Stomach (tissue), 9 donors: Measurements from ENCODE around the gene BNC2. TPM values are rescaled to one million over a fixed set of nuclear protein-coding genes. Genes with fewer than 3 reads are reported as not detected.
A peak's percentile ranks its signal among the peaks of the same experiment; 100 is the strongest.

Experiments used
- DNase-seq, 2 donors: peaks; one replicate each; pipeline versions ENCODE4 v3.0.0 to v3.0.0-alpha.2; 2013 to 2019
- H3K27ac ChIP-seq, 5 donors: fragments of 200-600 bp in 4 of 5; sonication (generic) in 4 of 5; one replicate each; pipeline ENCODE4 v1.5.1; 2013 to 2019; ENCODE audit warnings: mild to moderate bottlenecking in 1 of 5, moderate library complexity in 1 of 5
- H3K27me3 ChIP-seq, 3 donors: fragments of 200-600 bp; sonication (generic); one replicate each; pipeline ENCODE4 v1.5.1; 2017 to 2019; ENCODE audit warnings: mixed run types in 1 of 3
- H3K36me3 ChIP-seq, 4 donors: fragments of 200-600 bp; sonication (generic); 1 replicate in 3 of 4; 2 replicates in 1 of 4; pipeline ENCODE4 v1.5.1; 2016 to 2019
- H3K4me1 ChIP-seq, 4 donors: fragments of 200-600 bp; sonication (generic); one replicate each; pipeline ENCODE4 v1.5.1; 2016 to 2019
- H3K4me3 ChIP-seq, 4 donors: fragments of 200-600 bp; sonication (generic) in 3 of 4; one replicate each; pipeline ENCODE4 v1.5.1; 2016 to 2019; ENCODE audit warnings: mild to moderate bottlenecking in 1 of 4
- H3K9me3 ChIP-seq, 4 donors: fragments of 200-600 bp; sonication (generic); one replicate each; pipeline ENCODE4 v1.5.1; 2016 to 2019
- CTCF ChIP-seq, 7 experiments: fragments of 450-650 bp in 4 of 7; fragments of 200-600 bp in 3 of 7; sonication (generic) in 3 of 7; IDR thresholded peaks; one replicate each; pipeline ENCODE4 v1.5.1; 2016 to 2019; ENCODE audit warnings: antibody characterized with exemption in 7 of 7, control low read depth in 2 of 7, mild to moderate bottlenecking in 1 of 7
- EP300 ChIP-seq: sonication (generic); formaldehyde crosslinking; IDR thresholded peaks from one replicate; pipeline ENCODE4 v1.6.1; 2017; ENCODE audit warnings: antibody characterized with exemption
- POLR2A ChIP-seq, 4 donors: fragments of 450-650 bp; IDR thresholded peaks; one replicate each; pipeline ENCODE4 v1.6.1; 2016; ENCODE audit warnings: antibody characterized with exemption in 4 of 4, control low read depth in 2 of 4, mild to moderate bottlenecking in 1 of 4, moderate library complexity in 1 of 4
- POLR2AphosphoS5 ChIP-seq, 3 donors: sonication (generic); formaldehyde crosslinking; IDR thresholded peaks; one replicate each; pipeline ENCODE4 v1.6.1; 2016; ENCODE audit warnings: antibody characterized with exemption in 3 of 3
- WGBS, 5 donors: extraction: QIAGEN DNeasy Blood & Tissue Kit in 3 of 5; methylation state at CpG; one replicate each; pipeline versions ENCODE4 v1.1.5 to v1.1.7; 2013 to 2018; 5-methylcytosine and 5-hydroxymethylcytosine counted together
- intact Hi-C: fragments of 100-400 bp; cut with DNase I; formaldehyde crosslinking; loops from one replicate; pipeline ENCODE4 v1.15.1; 2023; ENCODE audit warnings: low total_unique reads
- polyA plus RNA-seq, 3 donors: library from polyadenylated mRNA; stranded (reverse); fragments of 200-250 nt; gene quantifications; one replicate each; pipeline ENCODE4 v1.2.3, GENCODE V29; 2013
- total RNA-seq, 5 donors: library from RNA; depleted of rRNA; stranded (reverse); fragments of >200 nt; gene quantifications; one replicate each; pipeline versions ENCODE4 v1.1.0 to v1.2.3, GENCODE V29; 2014 to 2016
- donor health status: healthy with polysubstance abuse.
- donor health status: Bipolar disorder and iron deficiency.
- donor health status: healthy.

Gene BNC2
- total and polyA plus RNA-seq, 8 donors = 1.1 to 60.7 (median 7.6) TPM

- Histone ChIP-seq H3K4me1 (peaks cover 0 to 20% (median 8%) of the 10 kb centered on the region in 4 donors), H3K36me3 (no peaks in the 10 kb centered on the region), H3K27ac (no peak overlapping the region), H3K4me3 (no peak overlapping the region), H3K9me3 (no peaks in the 10 kb centered on the region), H3K27me3 (no peaks in the 10 kb centered on the region)
- peak in 1 of 2 donors; percentile 34 for DNase-seq
- TF ChIP-seq EP300 (no peak), POLR2AphosphoS5 (IDR thresholded peaks at IDR 0.05) (no peak), POLR2A (IDR thresholded peaks at IDR 0.05) (no peak), CTCF (IDR thresholded peaks at IDR 0.05) (no peak)
- 7 to 13% (median 10%) methylated on average over 2 of the region's 2 CpGs for WGBS, 5 donors
- intact Hi-C loops = no loop called here
Observed at GRCh38 chr9:16744394-16744793, 126.1 kb downstream of the BNC2 start.

- intact Hi-C loops = no loop called here
- TF ChIP-seq POLR2AphosphoS5 (IDR thresholded peaks at IDR 0.05) = no peak
- TF ChIP-seq POLR2A (IDR thresholded peaks at IDR 0.05) = no peak
- no peak for TF ChIP-seq EP300
- no peak for TF ChIP-seq CTCF (IDR thresholded peaks at IDR 0.05)
- Histone ChIP-seq H3K4me3 (no peak overlapping the region), H3K27me3 (no peaks in the 10 kb centered on the region), H3K9me3 (no peaks in the 10 kb centered on the region), H3K36me3 (no peaks in the 10 kb centered on the region), H3K27ac (no peak overlapping the region), H3K4me1 (peaks cover 0 to 20% (median 8%) of the 10 kb centered on the region in 4 donors)
- whole genome bisulfite sequencing, 5 donors = 56 to 71% (median 62%) methylated on average over 4 of the region's 4 CpGs
- no peak for DNase-seq
Observed at GRCh38 chr9:16743375-16743774, 127.1 kb downstream of the BNC2 start.

GRCh38 chr9:16735001-16735400 is 135.5 kb downstream of the BNC2 start:
- H3K9me3 ChIP-seq = no peaks in the 10 kb centered on the region
- no peak overlapping the region for H3K27ac ChIP-seq
- peaks cover 0 to 10% (median 4%) of the 10 kb centered on the region in 4 donors for H3K4me1 ChIP-seq
- H3K27me3 ChIP-seq = no peaks in the 10 kb centered on the region
- DNase-seq = no peak
- H3K36me3 ChIP-seq = no peaks in the 10 kb centered on the region
- intact Hi-C loops = no loop called here
- H3K4me3 ChIP-seq = no peak overlapping the region
- TF ChIP-seq CTCF (IDR thresholded peaks at IDR 0.05) (no peak), POLR2A (IDR thresholded peaks at IDR 0.05) (no peak), POLR2AphosphoS5 (IDR thresholded peaks at IDR 0.05) (no peak), EP300 (no peak)

- TF ChIP-seq POLR2AphosphoS5 (IDR thresholded peaks at IDR 0.05) = no peak
- TF ChIP-seq EP300 = no peak
- no peak for TF ChIP-seq POLR2A (IDR thresholded peaks at IDR 0.05)
- TF ChIP-seq CTCF (IDR thresholded peaks at IDR 0.05) = no peak
- DNase-seq = no peak
- no peak overlapping the region for H3K4me3 ChIP-seq
- H3K27ac ChIP-seq = no peak overlapping the region
- H3K4me1 ChIP-seq = peaks cover 0 to 29% (median 14%) of the 10 kb centered on the region in 4 donors
- WGBS, 5 donors = 80 to 93% (median 83%) methylated on average over 5 of the region's 5 CpGs
- no peaks in the 10 kb centered on the region for H3K27me3 ChIP-seq
- intact Hi-C loops = no loop called here
- no peaks in the 10 kb centered on the region for H3K36me3 ChIP-seq
- H3K9me3 ChIP-seq = no peaks in the 10 kb centered on the region
Observed at GRCh38 chr9:16732546-16732945, 137.9 kb downstream of the BNC2 start.
